Subcutaneous adipose tissue (tissue), 4 donors: ENCODE results near the gene EME1. TPM values are rescaled to one million over a fixed set of nuclear protein-coding genes. Genes with fewer than 3 reads are reported as not detected.

ENCODE experiments used
- CTCF ChIP-seq: fragments of 450-650 bp; IDR thresholded peaks from one replicate; pipeline ENCODE4 v1.5.1; 2016; ENCODE audit warnings: low read depth, mild to moderate bottlenecking, control low read depth, antibody characterized with exemption, moderate library complexity
- total RNA-seq, 4 donors: library from RNA; depleted of rRNA; stranded (reverse); fragments of >200 nt; gene quantifications; one replicate each; pipeline ENCODE4 v1.1.0, GENCODE V29; 2016

EME1 gene
- total RNA-seq, 4 donors from 2014 or later: 0.88 to 1.3 (median 1.2) TPM; not detected in 1

GRCh38 chr17:50424246-50424995 lies 51.4 kb downstream of the EME1 start:
- no peak for TF ChIP-seq CTCF

- no peak for TF ChIP-seq CTCF
These were observed 52.1 kb downstream of the EME1 start for GRCh38 chr17:50424996-50425681.

GRCh38 chr17:50425682-50426471 lies 52.8 kb downstream of the EME1 start, which contains the start of gene ACSF2:
TSS of gene ACSF2 (plus strand) at chr17:50426218. CDS start at chr17:50426262, 44 bp downstream.
- TF ChIP-seq CTCF: no peak

GRCh38 chr17:50426472-50426782 lies 53.4 kb downstream of the EME1 start:
- TF ChIP-seq CTCF: no peak

- TF ChIP-seq CTCF: no peak
These were observed 54.1 kb downstream of the EME1 start for GRCh38 chr17:50426814-50427787.

- no peak for TF ChIP-seq CTCF
These were observed 55.9 kb downstream of the EME1 start for GRCh38 chr17:50428831-50429424.
